HepG2 (cell line): ENCODE results near the gene FYB1. TPM values are rescaled to one million over a fixed set of nuclear protein-coding genes. Genes with fewer than 3 reads are reported as not detected.

Experiments used
- ATAC-seq: fragments of 200-7000 bp; cut with Tn5 transposase; 3 replicates; pipeline ENCODE4 v1.9.1; 2020; ENCODE audit warnings: mild to moderate bottlenecking, moderate library complexity
- BruUV-seq: library from RNA; stranded (reverse); fragments of 400-500 nt; replicated peaks from 2 replicates; lab custom pipeline; 2021; lab: Mats Ljungman, UMichigan
- CTCF ChIA-PET: fragments of 300-600 bp; formaldehyde crosslinking; extraction: SDS; loops from one replicate; lab custom pipeline; 2021; ENCODE audit warnings: low total read pairs, inconsistent platforms, low intra/inter-chr PET ratio; lab: Yijun Ruan, JAX
- POLR2A ChIA-PET: fragments of 350-600 bp; sonication (Branson Sonifier 250); formaldehyde crosslinking; loops from one replicate; lab custom pipeline; 2020; ENCODE audit warnings: antibody characterized with exemption, inconsistent platforms; lab: Yijun Ruan, JAX
- DNase-seq: peaks from one replicate; pipeline ENCODE4 v3.0.0-alpha.2; 2015; ENCODE audit warnings: low spot score
- FAIRE-seq: peaks from 3 replicates; lab custom pipeline; 2011; peaks lifted over from hg19 to GRCh38; lab: Jason Lieb, UNC
- H2AFZ ChIP-seq: one replicate; pipeline ENCODE4 v1.6.1; 2011; ENCODE audit warnings: low read length, inconsistent platforms
- H3K27ac ChIP-seq: fragments of 300-600 bp; 3 replicates; pipeline ENCODE4 v1.8.0; 2011; ENCODE audit warnings: mixed run types, mild to moderate bottlenecking, mixed read lengths, low read length, inconsistent platforms; ENCODE audit not compliant: insufficient read depth; ENCODE audit errors: extremely low read length
- H3K27me3 ChIP-seq, 2 experiments: fragments of 200-600 bp in 1 of 2; 2 replicates in 1 of 2; 3 replicates in 1 of 2; pipeline versions ENCODE4 v1.6.0 to v1.8.0; 2011; ENCODE audit warnings: low read length in 2 of 2, mild to moderate bottlenecking in 2 of 2, moderate library complexity in 2 of 2, inconsistent platforms in 1 of 2; ENCODE audit not compliant: insufficient read depth in 2 of 2, control insufficient read depth in 1 of 2
- H3K36me3 ChIP-seq, 2 experiments: fragments of 200-600 bp in 1 of 2; replicated peaks in 1 of 2; 2 replicates in 1 of 2; 3 replicates in 1 of 2; pipeline versions ENCODE4 v1.5.1 to v1.8.0; 2011; ENCODE audit warnings: low read length in 2 of 2, inconsistent platforms in 1 of 2; ENCODE audit not compliant: insufficient read depth in 2 of 2, control insufficient read depth in 1 of 2
- H3K4me1 ChIP-seq: 2 replicates; pipeline ENCODE4 v1.5.1; 2012; ENCODE audit warnings: low read length, inconsistent platforms; ENCODE audit not compliant: insufficient read depth
- H3K4me2 ChIP-seq: 2 replicates; pipeline ENCODE4 v1.6.0; 2011; ENCODE audit warnings: low read depth, low read length, inconsistent platforms
- H3K4me3 ChIP-seq, 3 experiments: fragments of 200-600 bp in 1 of 3; sonication (generic), shearing (Covaris generic) in 1 of 3; replicated peaks in 1 of 3; 2 replicates each; pipeline ENCODE4 v1.5.1; 2011 to 2016; ENCODE audit warnings: low read length in 3 of 3, inconsistent platforms in 2 of 3, low read depth in 2 of 3, mild to moderate bottlenecking in 2 of 3, control low read depth in 1 of 3, mixed read lengths in 1 of 3; ENCODE audit not compliant: insufficient read depth in 1 of 3
- H3K79me2 ChIP-seq: one replicate; pipeline ENCODE4 v1.6.1; 2011; ENCODE audit warnings: low read length, inconsistent platforms; ENCODE audit not compliant: insufficient read depth
- H3K9ac ChIP-seq: 2 replicates; pipeline ENCODE4 v1.6.0; 2011; ENCODE audit warnings: mild to moderate bottlenecking, low read depth, low read length, inconsistent platforms; ENCODE audit not compliant: insufficient read depth
- H3K9me3 ChIP-seq: 2 replicates; pipeline ENCODE4 v1.5.1; 2012; ENCODE audit warnings: mild to moderate bottlenecking, low read length
- H4K20me1 ChIP-seq: 2 replicates; pipeline ENCODE4 v1.6.0; 2011; ENCODE audit warnings: inconsistent platforms, mild to moderate bottlenecking, low read length, moderate library complexity; ENCODE audit not compliant: insufficient read depth
- BHLHE40 ChIP-seq: IDR thresholded peaks from 2 replicates; pipeline ENCODE4 v1.6.1; 2011; ENCODE audit warnings: low read length, improper control_type of control experiment
- DMTF1 ChIP-seq: sonication (generic); formaldehyde crosslinking; IDR thresholded peaks from 2 replicates; pipeline ENCODE4 v1.4.0; 2020; ENCODE audit warnings: mild to moderate bottlenecking, missing genetic modification reagents
- FOXK1 ChIP-seq: sonication (generic); formaldehyde crosslinking; IDR thresholded peaks from 2 replicates; pipeline ENCODE4 v1.4.0; 2020; ENCODE audit warnings: low read depth, missing genetic modification reagents, borderline replicate concordance
- GABPA ChIP-seq, 2 experiments: IDR thresholded peaks; 2 replicates each; pipeline ENCODE4 v1.6.1; 2011 to 2016; ENCODE audit warnings: low read depth in 2 of 2, low read length in 1 of 2, missing biosample characterization in 1 of 2, missing genetic modification characterization in 1 of 2
- HCFC1 ChIP-seq: fragments of 150-350 bp; IDR thresholded peaks from 2 replicates; pipeline ENCODE4 v1.6.1; 2014; ENCODE audit warnings: low read depth, low read length
- HNRNPLL ChIP-seq: fragments of 200-400 bp; formaldehyde crosslinking; IDR thresholded peaks from 2 replicates; pipeline ENCODE4 v1.6.1; 2017; ENCODE audit warnings: mild to moderate bottlenecking, low read depth, low read length; ENCODE audit not compliant: poor library complexity, severe bottlenecking
- LBX2 ChIP-seq: sonication (generic); formaldehyde crosslinking; IDR thresholded peaks from 2 replicates; pipeline ENCODE4 v1.5.0; 2020; ENCODE audit warnings: missing genetic modification reagents, mild to moderate bottlenecking, borderline replicate concordance
- NKX3-1 ChIP-seq: sonication (generic); formaldehyde crosslinking; IDR thresholded peaks from 2 replicates; pipeline ENCODE4 v1.5.0; 2020; ENCODE audit warnings: missing genetic modification reagents
- NR2F2 ChIP-seq: IDR thresholded peaks from 2 replicates; pipeline ENCODE4 v1.6.1; 2012; ENCODE audit warnings: low read depth, inconsistent platforms, borderline replicate concordance
- PHF5A ChIP-seq: IDR thresholded peaks from one replicate; pipeline ENCODE4 v1.6.1; 2018; ENCODE audit warnings: low read depth, missing genetic modification reagents; ENCODE audit not compliant: unreplicated experiment
- RBFOX2 ChIP-seq: fragments of 200-400 bp; formaldehyde crosslinking; IDR thresholded peaks from 2 replicates; pipeline ENCODE4 v1.6.1; 2017; ENCODE audit warnings: low read depth, mild to moderate bottlenecking, low read length
- ZBTB49 ChIP-seq: sonication (generic); formaldehyde crosslinking; IDR thresholded peaks from 2 replicates; pipeline ENCODE4 v1.4.0; 2020; ENCODE audit warnings: missing genetic modification reagents, borderline replicate concordance
- ZFP1 ChIP-seq: IDR thresholded peaks from 2 replicates; pipeline ENCODE4 v1.6.1; 2016
- ZFP62 ChIP-seq: sonication (generic); formaldehyde crosslinking; IDR thresholded peaks from 2 replicates; pipeline ENCODE4 v1.4.0; 2020; ENCODE audit warnings: missing genetic modification reagents
- ZNF224 ChIP-seq: sonication (generic); formaldehyde crosslinking; IDR thresholded peaks from 2 replicates; pipeline ENCODE4 v1.5.0; 2020; ENCODE audit warnings: mild to moderate bottlenecking, missing genetic modification reagents
- ZNF3 ChIP-seq: IDR thresholded peaks from 2 replicates; pipeline ENCODE4 v1.7.0; 2017; ENCODE audit warnings: inconsistent platforms
- ZNF549 ChIP-seq: sonication (generic); formaldehyde crosslinking; IDR thresholded peaks from 2 replicates; pipeline ENCODE4 v1.5.0; 2020; ENCODE audit warnings: missing genetic modification reagents
- ZNF781 ChIP-seq: sonication (generic); formaldehyde crosslinking; IDR thresholded peaks from 2 replicates; pipeline ENCODE4 v1.5.1; 2020; ENCODE audit warnings: borderline replicate concordance, mild to moderate bottlenecking, missing genetic modification reagents; ENCODE audit errors: not compliant biosample characterization
- ZSCAN21 ChIP-seq: sonication (generic); formaldehyde crosslinking; IDR thresholded peaks from 2 replicates; pipeline ENCODE4 v1.8.0; 2022; ENCODE audit warnings: mild to moderate bottlenecking, missing genetic modification reagents, moderate library complexity, borderline replicate concordance
- WGBS: methylation state at CpG from one replicate; pipeline ENCODE4 v1.1.6; 2017; ENCODE audit warnings: low lambda C conversion rate; 5-methylcytosine and 5-hydroxymethylcytosine counted together
- in situ Hi-C: cut with HindIII; loops from 2 replicates; pipeline ENCODE4 v1.10.0; 2017; ENCODE audit warnings: low pct_unique_long_range_greater_than_20kb; ENCODE audit not compliant: extremely low pct_ligation_motif_present
- intact Hi-C: fragments of 100-400 bp; cut with micrococcal nuclease; formaldehyde crosslinking; loops from one replicate; pipeline ENCODE4 v1.10.0; 2022; ENCODE audit not compliant: unreplicated experiment
- polyA plus RNA-seq, 8 experiments: library from polyadenylated mRNA; depleted of rRNA in 3 of 8; stranded (reverse) in 7 of 8; unstranded in 1 of 8; fragments of >200 nt; fragmentation: Illumina TruSeq in 4 of 8; extraction: Trizol in 4 of 8; gene quantifications; 2 replicates each; pipeline versions ENCODE4 v1.2.1 to v1.2.3, GENCODE V29; 2011 to 2016; ENCODE audit warnings: low read depth in 4 of 8, missing spikeins in 1 of 8, mixed read lengths in 1 of 8; ENCODE audit not compliant: insufficient read depth in 1 of 8
- total RNA-seq, 5 experiments: library from RNA; depleted of rRNA; stranded (reverse); fragments of >200 nt; fragmentation: Illumina TruSeq; extraction: Trizol; gene quantifications; 2 replicates each; pipeline ENCODE4 v1.2.3, GENCODE V29; 2016; ENCODE audit warnings: low read depth in 1 of 5

FYB1 gene
- total and polyA plus RNA-seq, 2 of the 13 experiments (the other 11 are each of a cell fraction or from before 2014, with no cell fraction given) = 0.03 TPM; not detected in 1

GRCh38 chr5:39074017-39074814, 145.1 kb downstream of the FYB1 start, which contains the start of gene RICTOR (continued):
- TF ChIP-seq LBX2 (CRISPR knock-in tag) = peak; percentile 58; the same call in 1 of the 2 replicates
- no peak for TF ChIP-seq ZNF549 (CRISPR knock-in tag)
- TF ChIP-seq ZNF781 (CRISPR knock-in tag) = no peak
- TF ChIP-seq ZNF224 = 0 out of 2 replicates have a peak, but pooled peaks have one; percentile 64
- TF ChIP-seq ZNF3 (CRISPR knock-in tag) = no peak
- TF ChIP-seq BHLHE40 = no peak
- no peak; the same call in 1 of the 2 replicates for TF ChIP-seq NKX3-1
- 0 out of 2 replicates have a peak, but pooled peaks have one; percentile 10 for TF ChIP-seq FOXK1 (CRISPR knock-in tag)

- no TSS peak for BruUV-seq
- DNase-seq (no peak), FAIRE-seq (no peak), ATAC-seq (no peak; the same call in 2 of the 3 replicates)
- peaks cover 47% of the 10 kb centered on the region for H3K79me2 ChIP-seq
- H4K20me1 ChIP-seq = peaks cover 23% of the 10 kb centered on the region
- peaks cover 28% of the 10 kb centered on the region for H3K4me1 ChIP-seq
- H3K27me3 ChIP-seq = no peaks in the 10 kb centered on the region; a peak in 1 of 5 replicates
- in situ Hi-C loops (loop anchor here (10.0 kb wide), 1 partner anchor 229 kb away; the partner anchor contains the start of gene OSMR), intact Hi-C loops (loop anchor here (1.0 to 10.0 kb wide), 3 partner anchors 17 to 1711 kb away; no protein-coding TSS in a partner anchor)
- H3K9me3 ChIP-seq = no peaks in the 10 kb centered on the region
- H3K4me2 ChIP-seq = peak overlapping the region; percentile 88
- H2AFZ ChIP-seq = no peak overlapping the region
- 0% methylated on average over 4 of the region's 29 CpGs for WGBS
- ChIA-PET POLR2A (no interaction called here), CTCF (no interaction called here)
- peaks cover 0 to 4% of the 10 kb centered on the region in 2 experiments; a peak in 1 of 5 replicates for H3K36me3 ChIP-seq
- H3K9ac ChIP-seq = peak overlapping the region; percentile 99
- peak overlapping the region; percentile 98 for H3K27ac ChIP-seq
- peak overlapping the region; percentile 85 to 100 (median 99) for H3K4me3 ChIP-seq
- TF ChIP-seq HNRNPLL (peak; percentile 35), RBFOX2 (0 out of 2 replicates have a peak, but pooled peaks have one; percentile 24), ZBTB49 (no peak), HCFC1 (no peak), ZSCAN21 (CRISPR knock-in tag) (peak; percentile 41; the same call in 1 of the 2 replicates), GABPA (IDR thresholded peaks at IDR 0.05; ENCODE audit: low read depth, low read length) (no peak), GABPA (CRISPR knock-in tag; IDR thresholded peaks at IDR 0.05; ENCODE audit: low read depth) (no peak), DMTF1 (CRISPR knock-in tag) (no peak), ZFP1 (CRISPR knock-in tag) (no peak), PHF5A (CRISPR knock-in tag) (no peak), NR2F2 (no peak), ZFP62 (CRISPR knock-in tag) (no peak)
Measured at GRCh38 chr5:39073767-39074016, 145.7 kb downstream of the FYB1 start.
